ENCODE measurements around the gene RRAGD.

The RRAGD gene

GRCh38 chr6:89355511-89356194, 56.4 kb downstream of the RRAGD start:
- Mint-ChIP-seq H3K9me3 (no peaks in the 10 kb centered on the region), H3K4me1 (peaks cover 72% of the 10 kb centered on the region)
- no peak for DNase-seq

GRCh38 chr6:89353702-89354392, 58.2 kb downstream of the RRAGD start:
- CTCF ChIA-PET = interaction anchor here (0.8 to 1.7 kb wide), 3 partner anchors 18 to 833 kb away, joined by 3 to 11 read pairs (median 5); no protein-coding TSS in a partner anchor
- peak overlapping the region; percentile 84 for H3K27ac Mint-ChIP-seq
- no peak for DNase-seq
- H3K27me3 Mint-ChIP-seq = no peaks in the 10 kb centered on the region
- H3K4me3 Mint-ChIP-seq = peak overlapping the region; percentile 96
- peaks cover 13% of the 10 kb centered on the region for H3K36me3 Mint-ChIP-seq
- H3K9me3 Mint-ChIP-seq = no peaks in the 10 kb centered on the region
- peaks cover 77% of the 10 kb centered on the region for H3K4me1 Mint-ChIP-seq

More at GRCh38 chr6:89355511-89356194, 56.4 kb downstream of the RRAGD start:
- Mint-ChIP-seq H3K27me3 (no peaks in the 10 kb centered on the region), H3K27ac (peak overlapping the region; percentile 60), H3K4me3 (no peak overlapping the region), H3K36me3 (peaks cover 3% of the 10 kb centered on the region)
- CTCF ChIA-PET = interaction anchor here (0.6 to 2.1 kb wide), 4 partner anchors 12 to 372 kb away, joined by 4 to 11 read pairs (median 5); no protein-coding TSS in a partner anchor

- no peak for DNase-seq
Observed at GRCh38 chr6:89353118-89353556, 58.9 kb downstream of the RRAGD start.

GRCh38 chr6:89352278-89353117, 59.6 kb downstream of the RRAGD start, which contains the start of gene UBE2J1:
Gene UBE2J1, minus strand, starts transcription at chr6:89352722. Its CDS starts 153 bp downstream, at chr6:89352569.
- H3K36me3 Mint-ChIP-seq = peaks cover 18% of the 10 kb centered on the region
- CTCF ChIA-PET = interaction anchor here (1.0 to 1.7 kb wide), 5 partner anchors 11 to 370 kb away, joined by 3 to 19 read pairs (median 5); no protein-coding TSS in a partner anchor
- H3K4me3 Mint-ChIP-seq = peak within 1 kb of the TSS; percentile 96
- H3K4me1 Mint-ChIP-seq = peaks cover 72% of the 10 kb centered on the region
- peak; percentile 82 for DNase-seq
- no peaks in the 10 kb centered on the region for H3K27me3 Mint-ChIP-seq
- no peaks in the 10 kb centered on the region for H3K9me3 Mint-ChIP-seq
- H3K27ac Mint-ChIP-seq = peak within 1 kb of the TSS; percentile 93

More at GRCh38 chr6:89353118-89353556, 58.9 kb downstream of the RRAGD start:
- peak overlapping the region; percentile 96 for H3K4me3 Mint-ChIP-seq
- H3K4me1 Mint-ChIP-seq = peaks cover 78% of the 10 kb centered on the region
- peaks cover 18% of the 10 kb centered on the region for H3K36me3 Mint-ChIP-seq
- H3K9me3 Mint-ChIP-seq = no peaks in the 10 kb centered on the region
- H3K27ac Mint-ChIP-seq = peak overlapping the region; percentile 84
- H3K27me3 Mint-ChIP-seq = no peaks in the 10 kb centered on the region
- CTCF ChIA-PET = interaction anchor here (1.0 to 1.4 kb wide), 3 partner anchors 10 to 19 kb away, joined by 3 to 7 read pairs (median 5); no protein-coding TSS in a partner anchor

GRCh38 chr6:89351671-89352277, 60.3 kb downstream of the RRAGD start:
- peak overlapping the region; percentile 96 for H3K4me3 Mint-ChIP-seq
- peaks cover 68% of the 10 kb centered on the region for H3K4me1 Mint-ChIP-seq
- DNase-seq = no peak
- H3K27ac Mint-ChIP-seq = peak overlapping the region; percentile 93
- no peaks in the 10 kb centered on the region for H3K27me3 Mint-ChIP-seq
- peaks cover 18% of the 10 kb centered on the region for H3K36me3 Mint-ChIP-seq
- CTCF ChIA-PET = interaction anchor here (1.2 to 1.8 kb wide), 7 partner anchors 15 to 369 kb away, joined by 3 to 19 read pairs (median 4); no protein-coding TSS in a partner anchor
- no peaks in the 10 kb centered on the region for H3K9me3 Mint-ChIP-seq

GRCh38 chr6:89350281-89350966, 61.6 kb downstream of the RRAGD start:
- Mint-ChIP-seq H3K4me1 (peaks cover 56% of the 10 kb centered on the region), H3K27ac (peak overlapping the region; percentile 93), H3K9me3 (no peaks in the 10 kb centered on the region), H3K36me3 (peaks cover 18% of the 10 kb centered on the region), H3K27me3 (no peaks in the 10 kb centered on the region), H3K4me3 (peak overlapping the region; percentile 96)
- CTCF ChIA-PET = interaction anchor here (0.6 to 2.5 kb wide), 10 partner anchors 17 to 367 kb away, joined by 3 to 19 read pairs (median 4); no protein-coding TSS in a partner anchor
- no peak for DNase-seq

GRCh38 chr6:89348372-89348771, 63.7 kb downstream of the RRAGD start:
- H3K36me3 Mint-ChIP-seq = peaks cover 20% of the 10 kb centered on the region

GRCh38 chr6:89347825-89348224, 64.2 kb downstream of the RRAGD start:
- no peaks in the 10 kb centered on the region for H3K27me3 Mint-ChIP-seq
- no peaks in the 10 kb centered on the region for H3K9me3 Mint-ChIP-seq
- H3K4me1 Mint-ChIP-seq = peaks cover 48% of the 10 kb centered on the region
- no peak for DNase-seq
- peaks cover 21% of the 10 kb centered on the region for H3K36me3 Mint-ChIP-seq
- CTCF ChIA-PET = interaction anchor here (1.0 to 1.6 kb wide), 2 partner anchors 13 to 365 kb away, joined by 4 to 5 read pairs; no protein-coding TSS in a partner anchor
- H3K27ac Mint-ChIP-seq = no peak overlapping the region
- H3K4me3 Mint-ChIP-seq = no peak overlapping the region

More at GRCh38 chr6:89348372-89348771, 63.7 kb downstream of the RRAGD start:
- no peak overlapping the region for H3K4me3 Mint-ChIP-seq
- DNase-seq = no peak
- CTCF ChIA-PET = interaction anchor here (1.5 to 2.5 kb wide), 2 partner anchors 23 to 28 kb away, joined by 5 to 13 read pairs; no protein-coding TSS in a partner anchor
- H3K27me3 Mint-ChIP-seq = no peaks in the 10 kb centered on the region
- peaks cover 51% of the 10 kb centered on the region for H3K4me1 Mint-ChIP-seq
- H3K27ac Mint-ChIP-seq = no peak overlapping the region
- no peaks in the 10 kb centered on the region for H3K9me3 Mint-ChIP-seq

GRCh38 chr6:89346433-89346832, 65.6 kb downstream of the RRAGD start:
- Mint-ChIP-seq H3K4me1 (peaks cover 42% of the 10 kb centered on the region), H3K9me3 (no peaks in the 10 kb centered on the region), H3K27me3 (no peaks in the 10 kb centered on the region), H3K27ac (no peak overlapping the region), H3K4me3 (no peak overlapping the region), H3K36me3 (peaks cover 24% of the 10 kb centered on the region)
- DNase-seq = no peak
- CTCF ChIA-PET = interaction anchor here (0.6 to 1.6 kb wide), 2 partner anchors 262 to 364 kb away, joined by 3 to 4 read pairs; no protein-coding TSS in a partner anchor

GRCh38 chr6:89339565-89339964, 72.5 kb downstream of the RRAGD start:
- Mint-ChIP-seq H3K27me3 (no peaks in the 10 kb centered on the region), H3K9me3 (no peaks in the 10 kb centered on the region), H3K27ac (no peak overlapping the region), H3K4me3 (no peak overlapping the region), H3K4me1 (peaks cover 10% of the 10 kb centered on the region), H3K36me3 (peaks cover 42% of the 10 kb centered on the region)
- DNase-seq = no peak
- CTCF ChIA-PET = no interaction called here

GRCh38 chr6:89335164-89335563, 76.9 kb downstream of the RRAGD start:
- Mint-ChIP-seq H3K4me1 (peaks cover 4% of the 10 kb centered on the region), H3K9me3 (no peaks in the 10 kb centered on the region), H3K27me3 (no peaks in the 10 kb centered on the region), H3K36me3 (peaks cover 45% of the 10 kb centered on the region), H3K27ac (no peak overlapping the region), H3K4me3 (no peak overlapping the region)
- DNase-seq = no peak
- CTCF ChIA-PET = interaction anchor here (1.1 kb wide), 1 partner anchor 12 kb away, joined by 5 read pairs; no protein-coding TSS in a partner anchor

- DNase-seq = no peak
- Mint-ChIP-seq H3K4me3 (no peak overlapping the region), H3K27ac (no peak overlapping the region), H3K36me3 (peaks cover 43% of the 10 kb centered on the region), H3K4me1 (no peaks in the 10 kb centered on the region), H3K9me3 (no peaks in the 10 kb centered on the region), H3K27me3 (no peaks in the 10 kb centered on the region)
- CTCF ChIA-PET = no interaction called here
Observed at GRCh38 chr6:89330910-89331309, 81.2 kb downstream of the RRAGD start.
